ENCODE data around the gene FGF8. TPM values are rescaled to one million over a fixed set of nuclear protein-coding genes. Genes with fewer than 3 reads are reported as not detected.

Gene FGF8
- total RNA-seq, 1 donor from 2014 or later = 17.6 TPM

GRCh38 chr10:101763141-101763846 lies 12.6 kb downstream of the FGF8 start:
- Histone ChIP-seq H3K4me3 (no peak overlapping the region), H3K27ac (no peak overlapping the region), H3K36me3 (no peaks in the 10 kb centered on the region), H3K79me2 (ENCODE audit: low read depth) (no peaks in the 10 kb centered on the region), H2AFZ (replicated peaks) (no peak overlapping the region), H3K9me3 (ENCODE audit: low read depth) (no peaks in the 10 kb centered on the region), H3F3A (ENCODE audit: low read depth) (peaks cover 28% of the 10 kb centered on the region), H3K4me1 (peaks cover 34% of the 10 kb centered on the region), H3K9ac (no peak overlapping the region), H3K27me3 (no peaks in the 10 kb centered on the region), H3K4me2 (no peak overlapping the region), H4K20me1 (ENCODE audit: low read depth) (no peaks in the 10 kb centered on the region)
- Mint-ChIP-seq H3K4me1 (peaks cover 28% of the 10 kb centered on the region), H3K27me3 (ENCODE audit: insufficient read depth, low read depth) (peaks cover 19% of the 10 kb centered on the region), H3K27ac (no peak overlapping the region), H3K9me3 (no peaks in the 10 kb centered on the region), H3K4me3 (no peak overlapping the region), H3K36me3 (no peaks in the 10 kb centered on the region)
- DNase-seq (ENCODE audit: low spot score) = no peak
- TF ChIP-seq EZH2 (IDR thresholded peaks at IDR 0.05) (no peak), EZH2phosphoT487 (IDR thresholded peaks at IDR 0.05) (no peak)
- TF ChIP-seq, protein P1, sequence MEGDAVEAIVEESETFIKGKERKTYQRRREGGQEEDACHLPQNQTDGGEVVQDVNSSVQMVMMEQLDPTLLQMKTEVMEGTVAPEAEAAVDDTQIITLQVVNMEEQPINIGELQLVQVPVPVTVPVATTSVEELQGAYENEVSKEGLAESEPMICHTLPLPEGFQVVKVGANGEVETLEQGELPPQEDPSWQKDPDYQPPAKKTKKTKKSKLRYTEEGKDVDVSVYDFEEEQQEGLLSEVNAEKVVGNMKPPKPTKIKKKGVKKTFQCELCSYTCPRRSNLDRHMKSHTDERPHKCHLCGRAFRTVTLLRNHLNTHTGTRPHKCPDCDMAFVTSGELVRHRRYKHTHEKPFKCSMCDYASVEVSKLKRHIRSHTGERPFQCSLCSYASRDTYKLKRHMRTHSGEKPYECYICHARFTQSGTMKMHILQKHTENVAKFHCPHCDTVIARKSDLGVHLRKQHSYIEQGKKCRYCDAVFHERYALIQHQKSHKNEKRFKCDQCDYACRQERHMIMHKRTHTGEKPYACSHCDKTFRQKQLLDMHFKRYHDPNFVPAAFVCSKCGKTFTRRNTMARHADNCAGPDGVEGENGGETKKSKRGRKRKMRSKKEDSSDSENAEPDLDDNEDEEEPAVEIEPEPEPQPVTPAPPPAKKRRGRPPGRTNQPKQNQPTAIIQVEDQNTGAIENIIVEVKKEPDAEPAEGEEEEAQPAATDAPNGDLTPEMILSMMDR (IDR thresholded peaks at IDR 0.05) = no peak

- H2AFZ ChIP-seq (replicated peaks) = no peak overlapping the region
- no peaks in the 10 kb centered on the region for H3K36me3 ChIP-seq
- Mint-ChIP-seq H3K4me3 (no peak overlapping the region), H3K27me3 (ENCODE audit: insufficient read depth, low read depth) (peaks cover 18% of the 10 kb centered on the region), H3K36me3 (no peaks in the 10 kb centered on the region), H3K4me1 (peaks cover 25% of the 10 kb centered on the region), H3K9me3 (no peaks in the 10 kb centered on the region), H3K27ac (no peak overlapping the region)
- H3K27ac ChIP-seq = no peak overlapping the region
- no peak for DNase-seq (ENCODE audit: low spot score)
- peaks cover 28% of the 10 kb centered on the region for H3K4me1 ChIP-seq
- no peak overlapping the region for H3K9ac ChIP-seq
- no peaks in the 10 kb centered on the region for H3K27me3 ChIP-seq
- no peak overlapping the region for H3K4me3 ChIP-seq
- TF ChIP-seq EZH2phosphoT487 (IDR thresholded peaks at IDR 0.05) (no peak), EZH2 (IDR thresholded peaks at IDR 0.05) (no peak)
- TF ChIP-seq, protein P1 (IDR thresholded peaks at IDR 0.05) = no peak
- no peaks in the 10 kb centered on the region for H3K9me3 ChIP-seq (ENCODE audit: low read depth)
- no peaks in the 10 kb centered on the region for H4K20me1 ChIP-seq (ENCODE audit: low read depth)
- H3K4me2 ChIP-seq = no peak overlapping the region
- peaks cover 22% of the 10 kb centered on the region for H3F3A ChIP-seq (ENCODE audit: low read depth)
- no peaks in the 10 kb centered on the region for H3K79me2 ChIP-seq (ENCODE audit: low read depth)
Measured at GRCh38 chr10:101762736-101763135, 13.2 kb downstream of the FGF8 start.

- TF ChIP-seq, protein P1 (IDR thresholded peaks at IDR 0.05) = no peak
- no peak for TF ChIP-seq EZH2phosphoT487 (IDR thresholded peaks at IDR 0.05)
- no peak for TF ChIP-seq EZH2 (IDR thresholded peaks at IDR 0.05)
- H3K4me3 Mint-ChIP-seq = no peak overlapping the region
- no peaks in the 10 kb centered on the region for H3K36me3 Mint-ChIP-seq
- no peak overlapping the region for H2AFZ ChIP-seq (replicated peaks)
- no peak overlapping the region for H3K4me2 ChIP-seq
- H3K4me3 ChIP-seq = no peak overlapping the region
- no peaks in the 10 kb centered on the region for H3K9me3 Mint-ChIP-seq
- H3K9me3 ChIP-seq (ENCODE audit: low read depth) = no peaks in the 10 kb centered on the region
- no peaks in the 10 kb centered on the region for H3K27me3 ChIP-seq
- H3K27ac Mint-ChIP-seq = no peak overlapping the region
- H3K27me3 Mint-ChIP-seq (ENCODE audit: insufficient read depth, low read depth) = peaks cover 13% of the 10 kb centered on the region
- peaks cover 13% of the 10 kb centered on the region for H3K4me1 Mint-ChIP-seq
- H3K36me3 ChIP-seq = no peaks in the 10 kb centered on the region
- no peak overlapping the region for H3K27ac ChIP-seq
- H3K4me1 ChIP-seq = peaks cover 27% of the 10 kb centered on the region
- H3K9ac ChIP-seq = no peak overlapping the region
- no peaks in the 10 kb centered on the region for H4K20me1 ChIP-seq (ENCODE audit: low read depth)
- no peaks in the 10 kb centered on the region for H3K79me2 ChIP-seq (ENCODE audit: low read depth)
- H3F3A ChIP-seq (ENCODE audit: low read depth) = peaks cover 20% of the 10 kb centered on the region
- no peak for DNase-seq (ENCODE audit: low spot score)
Measured at GRCh38 chr10:101761226-101761625, 14.7 kb downstream of the FGF8 start.

Data from neural progenitor cell (in vitro differentiated cells).